Smooth muscle cell (in vitro differentiated cells): Measurements from ENCODE around the gene HSD11B1. TPM values are rescaled to one million over a fixed set of nuclear protein-coding genes. Genes with fewer than 3 reads are reported as not detected.

ENCODE experiments used
- DNase-seq: peaks from one replicate; lab custom pipeline; 2025; ENCODE audit not compliant: unreplicated experiment; lab: John Stamatoyannopoulos, UW
- H2AFZ ChIP-seq: fragments of 200-600 bp; sonication (generic); 2 replicates; pipeline ENCODE4 v1.6.0; 2016; ENCODE audit warnings: antibody characterized with exemption, low read depth, mild to moderate bottlenecking
- H3F3A ChIP-seq: fragments of 200-600 bp; sonication (generic); 2 replicates; pipeline ENCODE4 v1.6.0; 2017; ENCODE audit warnings: antibody characterized with exemption, low read depth
- H3K27ac ChIP-seq: fragments of 200-600 bp; sonication (generic); 2 replicates; pipeline ENCODE4 v1.5.1; 2016; ENCODE audit warnings: low read depth, mild to moderate bottlenecking
- H3K27me3 ChIP-seq: fragments of 200-600 bp; sonication (generic); 2 replicates; pipeline ENCODE4 v1.6.1; 2016; ENCODE audit warnings: low read depth, mild to moderate bottlenecking
- H3K36me3 ChIP-seq: fragments of 200-600 bp; sonication (generic); 2 replicates; pipeline ENCODE4 v1.5.1; 2016; ENCODE audit warnings: low read depth
- H3K4me1 ChIP-seq: fragments of 200-600 bp; sonication (generic); 2 replicates; pipeline ENCODE4 v1.5.1; 2016; ENCODE audit warnings: low read depth
- H3K4me2 ChIP-seq: fragments of 200-600 bp; sonication (generic); 2 replicates; pipeline ENCODE4 v1.6.0; 2016; ENCODE audit warnings: mild to moderate bottlenecking
- H3K4me3 ChIP-seq: fragments of 200-600 bp; sonication (generic); 2 replicates; pipeline ENCODE4 v1.5.1; 2016; ENCODE audit warnings: mild to moderate bottlenecking
- H3K79me2 ChIP-seq: fragments of 200-600 bp; sonication (generic); 2 replicates; pipeline ENCODE4 v1.6.0; 2016; ENCODE audit warnings: low read depth, mild to moderate bottlenecking
- H3K9ac ChIP-seq: fragments of 200-600 bp; sonication (generic); 2 replicates; pipeline ENCODE4 v1.6.0; 2016; ENCODE audit warnings: low read depth
- H3K9me3 ChIP-seq: fragments of 200-600 bp; sonication (generic); replicated peaks from 2 replicates; pipeline ENCODE4 v1.5.1; 2016; ENCODE audit warnings: low read depth
- H4K20me1 ChIP-seq: fragments of 200-600 bp; sonication (generic); 2 replicates; pipeline ENCODE4 v1.6.0; 2016; ENCODE audit warnings: low read depth
- WGBS: methylation state at CpG from one replicate; pipeline ENCODE4 v1.1.7; 2016; ENCODE audit warnings: low lambda C conversion rate; 5-methylcytosine and 5-hydroxymethylcytosine counted together
- polyA plus RNA-seq: library from polyadenylated mRNA; unstranded; fragments of >200 nt; fragmentation: Nextera tagmentation; extraction: Ambion mirVana; gene quantifications from 2 replicates; pipeline ENCODE4 v1.2.1, GENCODE V29; 2016
- total RNA-seq: library from RNA; depleted of rRNA; stranded (reverse); fragments of >200 nt; gene quantifications from 2 replicates; pipeline ENCODE4 v1.2.3, GENCODE V29; 2014
- TF ChIP-seq, protein P1 (sequence below): fragments of 200-600 bp; sonication (generic); IDR thresholded peaks from 2 replicates; pipeline ENCODE4 v1.5.1; 2017; ENCODE audit warnings: borderline replicate concordance, mild to moderate bottlenecking, antibody characterized with exemption; ENCODE audit not compliant: insufficient read depth, poor library complexity, severe bottlenecking

Gene HSD11B1
- total and polyA plus RNA-seq, 2 experiments from 2014 or later: not detected

DNA sequence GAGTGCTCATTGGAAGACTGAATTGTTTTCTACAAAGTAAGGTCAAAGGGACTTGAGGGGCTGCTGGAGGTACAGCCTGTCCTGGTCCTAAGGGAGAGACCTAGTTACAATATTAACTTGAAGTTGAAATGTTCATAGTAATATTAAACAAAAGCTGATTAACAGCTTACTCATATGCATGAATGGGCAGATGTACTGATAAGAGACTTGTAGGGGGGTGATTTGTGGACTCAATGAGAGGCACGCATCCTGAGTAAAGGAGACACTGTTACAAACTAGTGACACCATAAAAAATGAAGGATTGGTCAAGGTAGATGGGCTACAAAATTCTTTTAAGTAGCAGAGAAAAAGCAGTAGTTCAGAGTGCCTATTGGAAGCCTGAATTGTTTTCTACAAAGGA lies 2.7 kb downstream of the HSD11B1 start:
- Histone ChIP-seq H3K36me3 (no peaks in the 10 kb centered on the region), H3K9ac (no peak overlapping the region), H3K27me3 (peaks cover 7% of the 10 kb centered on the region), H3K27ac (no peak overlapping the region), H3K79me2 (no peaks in the 10 kb centered on the region), H3F3A (no peaks in the 10 kb centered on the region), H2AFZ (no peak overlapping the region), H4K20me1 (no peaks in the 10 kb centered on the region), H3K4me3 (no peak overlapping the region), H3K4me2 (no peak overlapping the region), H3K9me3 (no peaks in the 10 kb centered on the region), H3K4me1 (no peaks in the 10 kb centered on the region)
- 83% methylated on average over 1 of the region's 1 CpG for WGBS
- DNase-seq: no peak
- TF ChIP-seq, protein P1, sequence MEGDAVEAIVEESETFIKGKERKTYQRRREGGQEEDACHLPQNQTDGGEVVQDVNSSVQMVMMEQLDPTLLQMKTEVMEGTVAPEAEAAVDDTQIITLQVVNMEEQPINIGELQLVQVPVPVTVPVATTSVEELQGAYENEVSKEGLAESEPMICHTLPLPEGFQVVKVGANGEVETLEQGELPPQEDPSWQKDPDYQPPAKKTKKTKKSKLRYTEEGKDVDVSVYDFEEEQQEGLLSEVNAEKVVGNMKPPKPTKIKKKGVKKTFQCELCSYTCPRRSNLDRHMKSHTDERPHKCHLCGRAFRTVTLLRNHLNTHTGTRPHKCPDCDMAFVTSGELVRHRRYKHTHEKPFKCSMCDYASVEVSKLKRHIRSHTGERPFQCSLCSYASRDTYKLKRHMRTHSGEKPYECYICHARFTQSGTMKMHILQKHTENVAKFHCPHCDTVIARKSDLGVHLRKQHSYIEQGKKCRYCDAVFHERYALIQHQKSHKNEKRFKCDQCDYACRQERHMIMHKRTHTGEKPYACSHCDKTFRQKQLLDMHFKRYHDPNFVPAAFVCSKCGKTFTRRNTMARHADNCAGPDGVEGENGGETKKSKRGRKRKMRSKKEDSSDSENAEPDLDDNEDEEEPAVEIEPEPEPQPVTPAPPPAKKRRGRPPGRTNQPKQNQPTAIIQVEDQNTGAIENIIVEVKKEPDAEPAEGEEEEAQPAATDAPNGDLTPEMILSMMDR: no peak

DNA sequence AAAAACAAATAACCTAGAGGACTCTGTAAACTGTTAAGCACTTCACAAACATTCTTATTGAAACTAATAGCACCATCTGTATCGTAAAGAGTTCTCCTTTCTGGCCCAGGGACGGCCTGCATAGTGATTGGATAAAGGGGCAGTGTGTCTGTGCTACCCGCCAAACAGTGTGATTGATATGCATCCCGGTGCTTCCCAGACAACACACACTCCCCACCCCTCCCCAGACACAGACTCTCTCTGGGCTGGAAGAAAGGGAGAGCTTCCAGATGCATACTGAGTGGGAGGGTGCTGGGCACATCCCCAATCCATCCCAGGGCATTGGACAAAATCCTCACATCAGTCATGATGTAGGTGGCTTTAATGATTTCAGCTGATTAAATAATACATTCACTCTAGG lies 3.7 kb downstream of the HSD11B1 start:
- Histone ChIP-seq H3K4me2 (no peak overlapping the region), H3F3A (no peaks in the 10 kb centered on the region), H2AFZ (no peak overlapping the region), H3K9me3 (no peaks in the 10 kb centered on the region), H3K4me3 (no peak overlapping the region), H3K79me2 (no peaks in the 10 kb centered on the region), H3K9ac (no peak overlapping the region), H3K27ac (no peak overlapping the region), H3K36me3 (no peaks in the 10 kb centered on the region), H3K27me3 (peaks cover 7% of the 10 kb centered on the region), H4K20me1 (no peaks in the 10 kb centered on the region), H3K4me1 (no peaks in the 10 kb centered on the region)
- TF ChIP-seq, protein P1: no peak
- 55% methylated on average over 4 of the region's 4 CpGs for WGBS
- DNase-seq: no peak

DNA sequence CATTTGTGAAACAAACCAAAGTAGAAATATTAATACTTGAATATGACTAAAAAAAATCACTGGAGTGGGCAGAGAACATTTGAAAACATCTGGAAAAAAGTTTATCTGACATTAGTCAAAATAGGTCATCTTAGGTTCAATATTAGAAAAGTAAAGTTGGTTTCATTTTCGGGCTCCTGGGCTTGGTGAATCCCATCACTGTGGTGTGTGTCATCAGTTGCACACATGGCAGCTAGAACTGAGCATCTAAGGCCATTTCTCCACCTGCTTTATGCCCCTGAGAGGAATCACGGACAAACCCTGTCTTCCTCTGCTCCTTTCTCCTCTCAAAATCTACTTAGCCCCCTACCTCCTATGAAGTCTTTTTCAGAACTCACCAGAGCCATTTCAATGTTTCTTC lies 5.4 kb downstream of the HSD11B1 start:
- H3K4me2 ChIP-seq: no peak overlapping the region
- no peak overlapping the region for H3K4me3 ChIP-seq
- H3K9ac ChIP-seq: no peak overlapping the region
- WGBS: 79% methylated on average over 2 of the region's 2 CpGs
- H3K27ac ChIP-seq: no peak overlapping the region
- H4K20me1 ChIP-seq: no peaks in the 10 kb centered on the region
- peaks cover 7% of the 10 kb centered on the region for H3K27me3 ChIP-seq
- TF ChIP-seq, protein P1: no peak
- no peaks in the 10 kb centered on the region for H3K9me3 ChIP-seq
- DNase-seq: no peak
- no peaks in the 10 kb centered on the region for H3K36me3 ChIP-seq
- H3F3A ChIP-seq: no peaks in the 10 kb centered on the region
- no peak overlapping the region for H2AFZ ChIP-seq
- no peaks in the 10 kb centered on the region for H3K79me2 ChIP-seq
- H3K4me1 ChIP-seq: no peaks in the 10 kb centered on the region

DNA sequence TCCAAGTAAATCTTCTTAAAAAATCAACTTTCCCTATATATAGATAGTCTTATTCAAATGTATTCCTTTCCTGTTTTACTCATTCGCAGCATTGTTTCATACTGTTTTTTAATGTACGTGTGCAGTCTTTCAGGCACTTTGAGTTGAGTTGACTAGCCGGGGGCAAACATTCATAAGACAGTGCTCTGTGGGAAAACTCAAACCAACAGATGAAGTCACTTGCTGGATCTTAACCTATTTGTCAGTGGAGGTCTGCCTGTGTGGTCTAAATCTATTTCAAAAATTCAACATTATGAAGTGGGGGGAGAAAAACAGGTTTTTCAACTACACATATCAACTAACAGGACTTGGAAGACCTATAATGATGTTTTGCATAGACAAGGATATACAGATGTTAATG lies 6.2 kb downstream of the HSD11B1 start:
- Histone ChIP-seq H3K36me3 (no peaks in the 10 kb centered on the region), H3K9me3 (no peaks in the 10 kb centered on the region), H3K9ac (no peak overlapping the region), H3K27me3 (peaks cover 7% of the 10 kb centered on the region), H3F3A (no peaks in the 10 kb centered on the region), H3K4me1 (no peaks in the 10 kb centered on the region), H3K4me2 (no peak overlapping the region), H3K4me3 (no peak overlapping the region), H3K79me2 (no peaks in the 10 kb centered on the region), H4K20me1 (no peaks in the 10 kb centered on the region), H2AFZ (no peak overlapping the region), H3K27ac (no peak overlapping the region)
- no peak for DNase-seq
- TF ChIP-seq, protein P1: no peak
- 72% methylated on average over 3 of the region's 3 CpGs for WGBS
